ENCODE results near the gene ZFP91.

DNA sequence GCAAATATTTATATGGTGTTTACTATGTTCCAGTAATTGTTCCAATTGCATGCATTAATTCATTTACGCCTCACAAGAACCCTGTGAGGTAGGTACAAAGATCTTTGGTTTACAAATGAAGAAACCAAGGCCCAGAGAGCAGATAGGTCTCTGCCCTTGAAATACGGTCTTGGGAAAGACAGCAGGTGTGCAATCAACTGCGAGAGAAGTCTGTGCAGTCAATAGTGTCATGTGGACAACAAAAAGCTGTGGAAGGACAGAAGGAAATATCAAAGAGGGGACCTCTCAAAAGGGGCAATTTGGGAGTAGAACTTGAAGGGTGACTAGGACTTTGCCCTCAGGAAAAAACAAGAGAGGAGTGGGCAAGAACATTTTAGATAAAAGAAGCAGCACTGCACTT, 52.5 kb downstream of the ZFP91 start:
- no peak for TF ChIP-seq CTCF (IDR thresholded peaks at IDR 0.05)
- no peak for TF ChIP-seq EZH2phosphoT487 (IDR thresholded peaks at IDR 0.05)
- TF ChIP-seq EZH2 (IDR thresholded peaks at IDR 0.05), result no peak
